ENCODE results near the gene LRMDA. TPM values are rescaled to one million over a fixed set of nuclear protein-coding genes. Genes with fewer than 3 reads are reported as not detected.

The LRMDA gene
- total and polyA plus RNA-seq, 2 of the 13 experiments (the other 11 are each of a cell fraction or from before 2014, with no cell fraction given): 13.4 to 22.0 TPM

DNA sequence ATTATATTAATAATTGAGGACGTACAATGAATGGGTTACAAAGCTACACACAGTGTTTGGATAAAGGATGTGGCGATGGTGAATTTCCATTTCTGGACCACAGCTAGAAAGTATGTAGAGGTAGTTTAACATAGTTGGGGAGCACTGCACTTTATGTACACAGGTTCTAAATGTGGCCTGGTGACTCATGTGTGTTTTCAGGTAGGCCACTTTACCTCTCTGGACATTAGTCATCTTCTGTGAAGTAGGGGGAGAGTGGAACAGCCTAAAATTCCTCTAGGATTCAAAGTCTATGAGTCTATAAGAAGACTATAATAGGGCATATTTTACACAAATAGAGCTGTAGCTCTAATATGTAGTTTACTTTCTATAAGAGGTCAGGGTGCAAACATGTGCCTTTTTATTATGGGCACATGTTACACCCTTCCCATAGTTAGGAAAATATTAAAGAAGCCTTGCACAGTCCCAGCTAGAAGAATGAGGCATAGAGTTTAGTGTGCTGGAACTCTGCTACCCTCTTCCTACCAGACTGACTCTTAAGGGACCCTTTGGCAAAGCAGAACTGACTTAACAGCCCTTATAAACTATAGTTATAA lies 594.9 kb downstream of the LRMDA start (continued):
- TF ChIP-seq, protein P1, sequence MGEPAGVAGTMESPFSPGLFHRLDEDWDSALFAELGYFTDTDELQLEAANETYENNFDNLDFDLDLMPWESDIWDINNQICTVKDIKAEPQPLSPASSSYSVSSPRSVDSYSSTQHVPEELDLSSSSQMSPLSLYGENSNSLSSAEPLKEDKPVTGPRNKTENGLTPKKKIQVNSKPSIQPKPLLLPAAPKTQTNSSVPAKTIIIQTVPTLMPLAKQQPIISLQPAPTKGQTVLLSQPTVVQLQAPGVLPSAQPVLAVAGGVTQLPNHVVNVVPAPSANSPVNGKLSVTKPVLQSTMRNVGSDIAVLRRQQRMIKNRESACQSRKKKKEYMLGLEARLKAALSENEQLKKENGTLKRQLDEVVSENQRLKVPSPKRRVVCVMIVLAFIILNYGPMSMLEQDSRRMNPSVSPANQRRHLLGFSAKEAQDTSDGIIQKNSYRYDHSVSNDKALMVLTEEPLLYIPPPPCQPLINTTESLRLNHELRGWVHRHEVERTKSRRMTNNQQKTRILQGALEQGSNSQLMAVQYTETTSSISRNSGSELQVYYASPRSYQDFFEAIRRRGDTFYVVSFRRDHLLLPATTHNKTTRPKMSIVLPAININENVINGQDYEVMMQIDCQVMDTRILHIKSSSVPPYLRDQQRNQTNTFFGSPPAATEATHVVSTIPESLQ (CRISPR knock-in tag; conservative IDR thresholded peaks at IDR 0.05): no peak
- TF ChIP-seq ZNF10 (CRISPR knock-in tag; IDR thresholded peaks at IDR 0.05; ENCODE audit: borderline replicate concordance, low read depth) (no peak), ZNF317 (CRISPR knock-in tag; IDR thresholded peaks at IDR 0.05) (0 out of 2 replicates have a peak, but pooled peaks have one; percentile 8), ZNF709 (CRISPR knock-in tag; IDR thresholded peaks at IDR 0.05) (0 out of 2 replicates have a peak, but pooled peaks have one; percentile 25), MED1 (CRISPR knock-in tag; IDR thresholded peaks at IDR 0.05) (peak; percentile 84), MYC (CRISPR knock-in tag; IDR thresholded peaks at IDR 0.05; ENCODE audit: borderline replicate concordance) (no peak), ZNF678 (CRISPR knock-in tag; IDR thresholded peaks at IDR 0.05) (no peak), IRF2 (CRISPR knock-in tag; IDR thresholded peaks at IDR 0.05) (no peak), KAT8 (CRISPR knock-in tag; IDR thresholded peaks at IDR 0.05) (0 out of 2 replicates have a peak, but pooled peaks have one; percentile 34), SRSF9 (IDR thresholded peaks at IDR 0.05; ENCODE audit: borderline replicate concordance, insufficient read depth, low read depth, low read length, poor library complexity, severe bottlenecking) (no peak), ZNF264 (CRISPR knock-in tag; IDR thresholded peaks at IDR 0.05) (0 out of 2 replicates have a peak, but pooled peaks have one; percentile 10), TARDBP (CRISPR knock-in tag; IDR thresholded peaks at IDR 0.05) (no peak), THYN1 (CRISPR knock-in tag; IDR thresholded peaks at IDR 0.05; ENCODE audit: borderline replicate concordance, low read depth) (no peak)
- TF ChIP-seq, protein P2, sequence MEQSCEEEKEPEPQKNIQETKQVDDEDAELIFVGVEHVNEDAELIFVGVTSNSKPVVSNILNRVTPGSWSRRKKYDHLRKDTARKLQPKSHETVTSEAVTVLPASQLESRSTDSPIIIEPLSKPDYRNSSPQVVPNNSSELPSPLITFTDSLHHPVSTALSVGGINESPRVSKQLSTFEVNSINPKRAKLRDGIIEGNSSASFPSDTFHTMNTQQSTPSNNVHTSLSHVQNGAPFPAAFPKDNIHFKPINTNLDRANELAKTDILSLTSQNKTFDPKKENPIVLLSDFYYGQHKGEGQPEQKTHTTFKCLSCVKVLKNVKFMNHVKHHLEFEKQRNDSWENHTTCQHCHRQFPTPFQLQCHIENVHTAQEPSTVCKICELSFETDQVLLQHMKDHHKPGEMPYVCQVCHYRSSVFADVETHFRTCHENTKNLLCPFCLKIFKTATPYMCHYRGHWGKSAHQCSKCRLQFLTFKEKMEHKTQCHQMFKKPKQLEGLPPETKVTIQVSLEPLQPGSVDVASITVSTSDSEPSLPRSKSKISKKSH (CRISPR knock-in tag; IDR thresholded peaks at IDR 0.05; ENCODE audit: borderline replicate concordance): no peak
- TF ChIP-seq, protein P3, sequence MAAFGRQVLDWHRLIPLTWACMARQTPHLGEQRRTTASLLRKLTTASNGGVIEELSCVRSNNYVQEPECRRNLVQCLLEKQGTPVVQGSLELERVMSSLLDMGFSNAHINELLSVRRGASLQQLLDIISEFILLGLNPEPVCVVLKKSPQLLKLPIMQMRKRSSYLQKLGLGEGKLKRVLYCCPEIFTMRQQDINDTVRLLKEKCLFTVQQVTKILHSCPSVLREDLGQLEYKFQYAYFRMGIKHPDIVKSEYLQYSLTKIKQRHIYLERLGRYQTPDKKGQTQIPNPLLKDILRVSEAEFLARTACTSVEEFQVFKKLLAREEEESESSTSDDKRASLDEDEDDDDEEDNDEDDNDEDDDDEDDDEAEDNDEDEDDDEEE (CRISPR knock-in tag; IDR thresholded peaks at IDR 0.05): no peak
- TF ChIP-seq, protein P4, sequence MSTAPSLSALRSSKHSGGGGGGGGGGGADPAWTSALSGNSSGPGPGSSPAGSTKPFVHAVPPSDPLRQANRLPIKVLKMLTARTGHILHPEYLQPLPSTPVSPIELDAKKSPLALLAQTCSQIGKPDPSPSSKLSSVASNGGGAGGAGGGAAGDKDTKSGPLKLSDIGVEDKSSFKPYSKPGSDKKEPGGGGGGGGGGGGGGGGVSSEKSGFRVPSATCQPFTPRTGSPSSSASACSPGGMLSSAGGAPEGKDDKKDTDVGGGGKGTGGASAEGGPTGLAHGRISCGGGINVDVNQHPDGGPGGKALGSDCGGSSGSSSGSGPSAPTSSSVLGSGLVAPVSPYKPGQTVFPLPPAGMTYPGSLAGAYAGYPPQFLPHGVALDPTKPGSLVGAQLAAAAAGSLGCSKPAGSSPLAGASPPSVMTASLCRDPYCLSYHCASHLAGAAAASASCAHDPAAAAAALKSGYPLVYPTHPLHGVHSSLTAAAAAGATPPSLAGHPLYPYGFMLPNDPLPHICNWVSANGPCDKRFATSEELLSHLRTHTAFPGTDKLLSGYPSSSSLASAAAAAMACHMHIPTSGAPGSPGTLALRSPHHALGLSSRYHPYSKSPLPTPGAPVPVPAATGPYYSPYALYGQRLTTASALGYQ (CRISPR knock-in tag; IDR thresholded peaks at IDR 0.05): 0 out of 2 replicates have a peak, but pooled peaks have one; percentile 30
- TF ChIP-seq, protein P5, sequence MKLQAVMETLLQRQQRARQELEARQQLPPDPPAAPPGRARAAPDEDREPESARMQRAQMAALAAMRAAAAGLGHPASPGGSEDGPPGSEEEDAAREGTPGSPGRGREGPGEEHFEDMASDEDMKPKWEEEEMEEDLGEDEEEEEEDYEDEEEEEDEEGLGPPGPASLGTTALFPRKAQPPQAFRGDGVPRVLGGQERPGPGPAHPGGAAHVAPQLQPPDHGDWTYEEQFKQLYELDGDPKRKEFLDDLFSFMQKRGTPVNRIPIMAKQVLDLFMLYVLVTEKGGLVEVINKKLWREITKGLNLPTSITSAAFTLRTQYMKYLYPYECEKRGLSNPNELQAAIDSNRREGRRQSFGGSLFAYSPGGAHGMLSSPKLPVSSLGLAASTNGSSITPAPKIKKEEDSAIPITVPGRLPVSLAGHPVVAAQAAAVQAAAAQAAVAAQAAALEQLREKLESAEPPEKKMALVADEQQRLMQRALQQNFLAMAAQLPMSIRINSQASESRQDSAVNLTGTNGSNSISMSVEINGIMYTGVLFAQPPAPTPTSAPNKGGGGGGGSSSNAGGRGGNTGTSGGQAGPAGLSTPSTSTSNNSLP (IDR thresholded peaks at IDR 0.05; ENCODE audit: low read depth, low read length): 0 out of 2 replicates have a peak, but pooled peaks have one; percentile 12

Data from HepG2 (cell line).